Measurements from ENCODE around the gene SNX15.
"Not testable (repeated sequence)": the region's sequence is repeated elsewhere in the genome, so short reads cannot be mapped to it uniquely, and the experiment has no call there.

Gene SNX15

DNA sequence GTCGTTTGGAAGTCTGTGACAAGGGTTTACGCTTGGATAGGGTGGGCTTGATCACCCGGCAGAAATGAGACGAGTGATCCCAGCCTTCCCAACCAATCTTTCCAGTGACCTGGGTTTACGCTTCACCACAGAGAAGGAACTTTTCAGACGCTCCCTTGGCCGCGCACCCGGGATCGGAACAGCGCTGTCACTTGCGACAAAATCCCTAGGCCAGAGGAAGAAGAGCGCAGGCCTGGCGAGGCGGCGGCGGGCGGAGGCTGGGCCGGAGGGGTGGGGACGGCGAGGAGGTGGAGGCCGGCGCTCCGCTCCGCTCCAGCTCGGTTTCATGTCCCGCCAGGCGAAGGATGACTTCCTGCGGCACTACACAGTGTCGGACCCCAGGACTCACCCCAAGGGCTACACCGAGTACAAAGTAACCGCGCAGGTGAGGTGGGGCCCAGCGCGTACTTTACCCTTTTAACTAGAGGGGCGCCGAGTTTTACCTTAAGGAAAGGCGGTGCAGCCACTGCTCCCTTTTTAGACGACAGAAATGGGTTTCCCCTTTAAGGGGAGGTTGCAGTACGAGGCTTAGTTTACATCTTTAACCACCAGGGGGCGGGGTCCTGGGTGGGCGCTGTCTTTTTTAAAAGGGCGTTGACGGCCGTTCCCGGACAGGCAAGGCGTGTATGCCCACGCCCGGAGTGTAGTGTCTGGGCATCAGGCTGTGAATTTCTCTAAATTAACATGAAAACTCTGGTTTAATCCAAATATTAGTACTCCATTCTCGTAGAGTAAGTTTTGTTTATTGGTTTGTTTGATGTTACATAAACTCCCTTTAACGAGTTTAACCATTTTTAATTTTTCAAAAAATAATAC, at the start of gene SNX15:
Gene SNX15 (plus strand): TSS at position 227 of the 855 bp plus-strand sequence. CDS start 99 bp downstream, at position 326.
- DNase-seq: peak; percentile 86

DNA sequence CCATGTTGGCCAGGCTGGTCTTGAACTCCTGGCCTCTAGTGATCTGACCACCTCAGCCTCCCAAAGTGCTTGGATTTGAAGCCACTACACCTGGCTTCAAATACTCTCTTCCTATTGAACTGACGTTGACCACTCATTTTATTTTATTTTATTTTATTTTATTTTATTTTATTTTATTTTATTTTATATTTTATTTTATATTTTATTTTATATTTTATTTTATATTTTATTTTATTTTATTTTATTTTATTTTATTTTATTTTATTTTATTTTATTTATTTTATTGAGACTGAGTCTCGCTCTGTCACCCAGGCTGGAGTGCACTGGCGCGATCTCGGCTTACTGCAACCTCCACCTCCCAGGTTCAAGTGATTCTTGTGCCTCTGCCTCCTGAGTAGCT, 43.9 kb upstream of the SNX15 start:
- DNase-seq: not testable (repeated sequence)

DNA sequence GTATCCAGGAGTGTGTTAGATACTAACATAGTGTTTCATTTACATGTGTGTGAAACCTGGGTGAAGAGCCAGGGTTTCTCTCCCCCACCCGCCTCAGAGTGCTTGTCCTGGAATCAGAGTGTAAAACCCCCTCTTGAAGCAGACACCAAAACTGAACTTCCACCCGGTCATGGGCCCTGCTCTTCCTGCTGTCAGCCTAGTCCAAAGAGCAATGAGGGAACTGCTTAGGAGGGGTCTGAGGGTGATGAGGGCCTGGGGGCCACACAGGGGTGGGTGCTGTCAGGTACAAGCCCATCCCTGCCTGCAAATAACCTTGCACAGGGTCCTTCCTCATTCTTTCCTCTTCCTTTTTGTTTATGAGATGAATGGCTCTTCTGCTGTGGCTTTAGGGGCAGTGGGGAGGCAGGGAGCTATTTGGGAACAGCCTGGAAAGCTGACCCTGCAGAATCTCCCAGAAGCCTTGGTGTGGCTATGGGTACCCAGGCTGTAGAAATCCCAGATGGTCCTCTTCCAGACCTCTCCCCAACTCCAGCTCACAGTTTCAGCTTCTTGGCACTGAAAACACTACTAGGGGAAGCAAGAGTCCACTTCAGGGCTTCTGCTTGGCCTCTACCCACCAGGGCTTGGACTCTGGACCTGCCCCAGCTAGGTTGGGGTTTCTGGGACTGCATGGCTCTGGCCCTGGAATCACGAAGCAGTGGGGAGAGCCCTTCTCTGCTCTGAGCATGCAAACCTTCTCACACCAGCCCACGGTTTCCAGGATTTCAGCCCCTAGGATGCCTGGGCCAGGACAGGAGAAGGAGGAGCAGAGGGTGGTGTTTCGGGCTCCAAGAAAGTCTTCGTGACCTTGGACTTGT, 39.0 kb upstream of the SNX15 start:
- no peak for DNase-seq

DNA sequence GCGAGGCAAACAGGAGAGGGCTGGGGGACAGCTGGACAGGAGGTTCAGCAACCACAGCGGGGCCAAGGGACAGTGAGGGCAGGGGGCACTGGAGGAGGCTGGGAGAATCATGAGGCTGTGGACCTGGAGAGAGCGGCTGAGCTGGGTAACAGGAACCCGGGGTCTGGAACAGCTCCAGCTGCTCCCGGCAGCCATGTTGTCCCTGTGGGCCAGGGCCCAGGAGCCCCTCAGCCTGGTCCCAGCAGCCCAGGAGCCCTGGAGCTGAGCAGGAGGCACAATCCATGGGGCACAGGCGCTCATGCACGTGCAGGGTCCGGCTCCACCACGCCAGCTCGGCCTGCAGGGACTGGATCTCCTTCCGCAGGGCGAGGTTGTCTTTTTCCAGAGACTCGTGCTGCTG, 37.8 kb upstream of the SNX15 start:
- DNase-seq: no peak

GRCh38 chr11:64990222-64990923, 36.9 kb upstream of the SNX15 start:
- no peak for DNase-seq

- DNase-seq: no peak
Observed at GRCh38 chr11:64994318-64994717, 32.9 kb upstream of the SNX15 start.

DNA sequence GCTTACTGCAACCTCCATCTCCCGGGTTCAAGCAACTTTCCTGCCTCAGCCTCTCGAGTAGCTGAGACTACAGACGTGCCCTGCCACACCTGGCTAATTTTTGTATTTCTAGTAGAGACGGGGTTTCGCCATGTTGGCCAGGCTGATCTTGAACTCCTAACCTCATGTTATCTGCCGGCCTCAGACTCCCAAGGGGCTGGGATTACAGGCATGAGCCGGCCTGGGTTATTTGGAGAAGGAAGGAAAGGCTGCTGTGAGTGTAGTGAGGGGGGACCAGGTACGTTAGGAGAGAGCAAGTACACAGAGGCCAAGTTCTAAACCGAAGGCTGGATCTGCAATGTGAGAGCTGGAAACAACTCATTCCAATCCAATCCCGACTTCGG, 30.9 kb upstream of the SNX15 start:
- no peak for DNase-seq

DNA sequence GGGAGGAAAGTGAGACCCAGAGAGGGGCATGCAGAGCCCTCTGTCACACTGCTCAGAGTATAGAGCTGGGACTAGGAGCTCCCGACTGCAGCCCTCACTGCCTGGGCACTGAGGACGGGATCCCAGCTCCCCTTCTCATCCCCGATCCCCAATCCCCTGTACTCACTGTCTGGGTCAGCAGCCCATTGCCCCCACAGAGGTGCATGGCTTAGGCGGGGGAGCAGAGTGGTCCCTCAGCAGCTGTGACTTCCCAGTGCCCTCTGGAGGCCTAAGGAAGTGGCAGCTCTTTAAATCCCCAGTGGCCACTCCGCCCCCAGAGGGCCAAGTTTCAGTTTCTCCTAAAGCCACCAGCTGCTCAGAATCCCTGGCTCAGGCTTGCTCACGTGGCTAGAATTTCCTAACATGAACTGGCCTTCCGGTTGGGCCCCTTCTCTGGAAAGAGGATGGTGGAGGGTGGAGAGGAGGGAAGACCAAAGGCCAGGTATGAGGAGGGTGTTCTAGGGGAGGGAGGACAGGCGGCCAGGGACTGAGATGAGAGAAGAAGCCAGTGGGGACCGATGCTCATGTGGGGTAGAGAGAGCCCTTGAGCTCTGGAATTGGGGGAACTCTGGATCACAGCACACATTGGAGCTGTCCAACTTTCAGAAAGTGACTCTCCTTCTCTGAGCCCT, 30.4 kb upstream of the SNX15 start, which contains the start of gene BATF2:
Gene BATF2 (minus strand): TSS at position 262 of the 671 bp plus-strand sequence. CDS start 57 bp downstream, at position 205.
- no peak for DNase-seq

DNA sequence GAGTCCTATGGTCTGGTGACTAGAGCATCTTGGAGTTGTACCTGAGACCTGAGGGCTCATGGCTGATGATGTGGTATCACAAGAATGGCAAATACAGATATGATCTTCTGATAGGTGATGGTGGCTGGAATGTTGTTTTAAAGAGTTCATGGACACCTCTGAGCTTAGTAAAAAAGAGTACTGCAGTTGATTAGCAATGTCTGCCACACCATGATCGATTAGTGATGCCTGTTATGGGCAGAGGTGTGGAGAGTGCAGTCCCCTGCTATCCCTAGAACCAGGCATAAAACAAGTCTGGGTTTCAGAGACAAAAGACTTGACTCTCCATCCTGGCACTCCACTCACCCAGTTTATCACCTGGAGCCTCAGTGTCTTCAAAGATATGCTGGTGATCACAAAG, 29.1 kb upstream of the SNX15 start:
- DNase-seq: no peak

DNA sequence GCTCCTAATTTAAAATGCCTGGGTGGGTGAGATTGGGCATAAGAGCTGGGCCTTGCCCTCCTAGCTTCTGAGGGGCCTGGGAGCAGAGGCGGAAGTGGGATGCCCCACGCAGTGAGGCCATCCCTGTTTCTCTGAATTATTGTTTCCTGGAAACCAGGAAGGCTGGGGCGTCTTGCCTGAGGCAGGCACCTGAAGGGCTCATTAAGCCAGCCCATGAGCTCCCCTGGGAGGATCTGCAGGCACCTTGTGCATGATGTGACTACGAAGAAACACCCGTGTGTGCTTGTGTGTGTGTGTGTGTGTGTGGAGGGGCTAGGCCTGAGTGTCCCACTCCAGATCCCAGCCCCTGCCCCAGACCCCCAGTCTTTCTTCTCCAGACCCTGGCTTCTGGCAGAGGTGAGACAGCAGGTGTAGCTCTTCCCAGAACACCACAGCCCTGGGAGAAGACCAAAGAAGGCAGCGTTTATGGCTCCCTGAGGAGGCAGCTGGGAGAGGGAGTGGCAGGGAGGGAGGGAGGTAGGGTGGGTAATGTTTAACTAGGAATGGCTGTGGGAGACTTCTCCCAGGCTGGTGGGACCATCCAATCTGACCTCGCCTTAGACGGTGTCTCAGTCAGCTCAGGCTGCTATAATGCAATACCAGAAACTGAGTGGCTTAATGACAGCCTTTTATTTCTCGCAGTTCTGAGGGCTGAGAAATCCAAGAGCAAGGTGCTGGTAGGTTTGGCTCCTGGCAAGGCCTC, 28.4 kb upstream of the SNX15 start:
- no peak for DNase-seq

DNA sequence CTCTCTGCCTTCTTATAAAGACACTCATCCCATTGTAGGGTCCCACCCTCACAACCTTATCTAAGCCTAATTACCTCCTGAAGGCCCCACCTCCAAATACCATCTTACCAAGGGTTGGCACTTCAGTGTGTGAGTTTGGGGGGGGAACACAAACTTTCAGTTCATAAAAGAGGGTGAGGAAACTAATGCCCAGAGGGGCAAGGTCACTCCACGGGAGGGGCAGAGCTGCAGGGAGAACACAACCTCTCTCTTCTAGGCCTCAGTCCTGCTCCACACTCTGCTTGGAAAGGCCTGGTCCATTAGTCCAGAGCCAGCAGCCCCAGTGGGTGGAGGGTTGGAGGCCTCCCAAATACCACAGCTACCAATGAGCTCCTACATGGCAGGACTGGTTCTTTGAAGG, 27.8 kb upstream of the SNX15 start:
- DNase-seq: no peak

DNA sequence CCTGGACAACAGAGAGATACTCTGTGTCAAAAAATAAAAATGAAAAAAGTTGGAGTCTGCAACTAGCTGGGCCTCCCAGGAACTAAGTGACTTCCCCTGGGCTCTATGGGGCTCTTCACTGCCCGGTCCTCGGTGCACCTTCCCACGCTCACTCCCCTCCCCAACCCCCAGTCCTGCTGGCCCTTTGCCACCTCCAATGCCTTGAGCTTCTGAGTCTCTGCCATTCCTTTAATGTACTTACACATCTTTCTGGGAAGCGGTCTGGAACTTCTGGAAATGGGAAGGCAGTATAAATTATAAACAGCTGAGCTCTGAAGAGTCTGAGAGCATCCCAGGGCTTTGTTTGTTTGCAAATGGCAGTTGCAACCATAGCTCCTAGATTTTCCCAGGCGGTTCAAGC, 24.5 kb upstream of the SNX15 start:
- DNase-seq: no peak

DNA sequence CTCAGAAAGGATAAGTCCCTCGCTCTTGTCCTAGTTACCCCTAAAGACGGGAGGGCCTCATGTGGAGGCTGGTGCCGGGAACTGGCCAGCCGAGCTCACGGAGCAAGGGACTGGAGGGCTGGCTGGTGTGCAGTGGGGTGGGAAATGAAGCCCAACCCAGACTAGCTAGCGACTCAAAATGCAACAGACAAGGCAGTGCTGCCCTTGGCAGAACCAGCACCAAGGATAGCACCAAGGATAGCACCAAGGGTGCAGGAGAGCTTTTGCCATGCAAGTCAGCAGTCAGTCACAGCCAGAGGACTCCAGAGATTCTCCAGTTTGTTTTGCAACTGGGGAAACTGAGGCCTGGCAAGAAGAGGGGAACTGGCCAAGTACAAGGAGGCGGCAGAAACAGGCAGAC, 24.0 kb upstream of the SNX15 start:
- no peak for DNase-seq

DNA sequence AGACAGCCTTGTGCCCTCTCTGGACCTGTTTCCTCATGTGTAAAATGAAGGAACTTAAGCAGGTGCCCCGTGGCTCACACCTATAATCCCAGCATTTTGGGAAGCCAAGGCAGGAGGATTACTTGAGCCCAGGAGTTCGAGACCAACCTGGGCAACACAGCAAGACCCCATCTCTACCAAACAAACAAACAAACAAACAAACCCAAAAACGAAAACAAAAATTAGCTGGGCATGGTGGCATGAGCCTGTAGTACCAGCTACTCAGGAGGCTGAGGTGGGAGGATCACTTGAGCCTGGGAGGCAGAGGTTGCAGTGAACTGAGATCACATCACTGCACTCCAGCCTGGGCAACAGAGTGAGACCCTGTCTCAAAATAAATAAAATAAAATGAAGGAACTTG, 23.3 kb upstream of the SNX15 start:
- not testable (repeated sequence) for DNase-seq

DNA sequence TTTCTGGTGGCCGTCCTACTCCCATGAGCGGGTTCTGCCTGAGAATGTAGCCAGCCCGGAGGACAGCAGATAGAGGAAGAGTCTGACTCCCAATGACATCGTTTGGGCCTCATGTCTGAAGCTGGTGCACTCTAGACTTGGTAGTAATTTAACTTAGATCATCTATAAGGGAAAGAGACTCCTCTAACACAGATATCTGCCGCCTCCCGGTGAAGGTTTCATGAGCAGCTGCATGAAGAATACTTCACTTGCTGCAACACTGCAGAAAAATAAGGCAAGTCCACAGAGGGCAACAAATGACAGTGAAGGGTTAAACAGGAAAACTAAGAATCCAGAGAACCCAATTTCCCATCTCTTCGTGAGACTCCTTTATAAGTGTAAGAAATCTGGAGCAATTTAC, 19.2 kb upstream of the SNX15 start:
- no peak for DNase-seq

DNA sequence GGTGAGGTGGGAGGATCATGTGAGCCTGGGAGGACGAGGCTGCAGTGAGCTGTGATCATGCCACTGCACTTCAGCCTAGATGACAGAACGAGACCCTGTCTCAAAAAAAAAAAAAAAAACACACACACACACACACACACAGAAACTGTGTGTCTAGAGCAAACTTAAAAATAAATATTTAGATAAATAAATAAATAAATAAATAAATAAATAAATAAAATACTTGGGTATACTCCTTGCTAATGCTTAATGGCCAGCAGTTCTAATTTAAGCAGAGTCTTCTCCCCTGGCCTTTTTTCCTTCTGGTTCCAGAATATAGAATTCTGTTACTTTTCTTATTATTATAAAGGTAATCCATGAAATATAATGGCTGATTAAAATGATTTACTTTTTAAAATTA, 18.4 kb upstream of the SNX15 start:
- no peak for DNase-seq

- DNase-seq: peak; percentile 90
Observed at GRCh38 chr11:65013130-65013887, 13.9 kb upstream of the SNX15 start.

DNA sequence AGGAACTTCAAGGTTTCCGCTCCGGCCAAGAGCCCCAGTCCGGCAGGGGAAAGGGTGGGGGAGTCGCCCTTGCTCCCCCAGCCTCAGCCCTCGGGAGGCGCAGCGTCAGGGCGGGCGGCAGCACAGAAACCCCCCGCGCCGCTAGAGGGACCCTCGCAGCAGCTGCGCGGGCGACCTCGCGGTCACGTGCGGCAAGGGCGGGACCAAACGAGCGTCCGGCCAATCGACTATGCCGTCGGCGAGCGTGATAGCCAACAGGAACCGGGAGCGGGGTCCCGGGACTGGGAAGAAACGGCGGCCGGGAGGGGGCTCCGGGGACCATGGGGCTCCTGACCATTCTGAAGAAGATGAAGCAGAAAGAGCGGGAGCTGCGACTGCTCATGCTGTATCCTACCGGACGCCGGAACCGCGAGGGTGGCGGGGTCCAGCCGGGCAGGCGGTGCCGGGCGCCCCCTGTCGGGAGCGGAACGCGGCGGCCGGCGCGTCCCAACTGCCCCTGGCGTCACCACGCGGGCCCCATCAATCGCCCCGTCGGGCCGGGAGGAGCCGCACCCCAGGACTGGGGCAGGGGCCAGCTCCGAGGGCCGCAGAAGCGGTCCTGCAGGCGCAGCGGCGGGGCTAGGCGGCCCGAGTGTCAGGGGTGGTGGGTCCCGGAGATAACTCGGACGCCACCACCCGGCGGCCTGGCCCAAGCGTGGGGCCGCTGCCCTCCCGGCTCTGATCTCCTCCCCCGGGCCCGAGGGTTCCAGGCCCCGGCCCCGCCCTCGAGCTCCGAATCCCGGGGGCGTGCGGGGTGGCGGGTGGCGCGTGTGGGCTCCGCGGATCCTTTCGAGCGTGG, 13.1 kb upstream of the SNX15 start, which contains the start of gene ARL2:
Gene ARL2 (plus strand): TSS at position 273 of the 838 bp plus-strand sequence. CDS start 48 bp downstream, at position 321.
- DNase-seq: peak; percentile 90

- no peak for DNase-seq
Observed at GRCh38 chr11:65014726-65015227, 12.5 kb upstream of the SNX15 start.

DNA sequence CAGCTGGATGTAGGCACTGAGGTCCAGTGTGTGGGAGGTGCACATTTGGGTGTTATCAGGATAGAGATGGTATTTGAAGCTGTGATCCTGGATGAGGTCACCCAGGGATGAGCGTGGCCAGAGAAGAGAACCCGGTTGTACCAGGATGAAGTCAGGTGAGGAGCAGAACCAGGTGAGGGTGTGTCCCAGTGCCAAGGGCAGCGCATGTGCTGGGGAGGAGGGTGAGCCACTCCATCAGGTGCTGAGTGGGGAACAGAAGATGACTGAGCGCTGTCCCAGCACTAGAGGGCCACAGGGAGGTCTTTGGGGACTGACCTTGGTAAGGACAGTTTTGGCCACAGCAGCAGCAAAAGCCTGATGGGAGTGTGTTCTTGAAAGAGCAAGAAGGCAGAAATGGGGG, 10.5 kb upstream of the SNX15 start:
- DNase-seq: no peak
